GM03348 (cell line): ENCODE data around the gene NR5A1.

Experiments
- DNase-seq: peaks from one replicate; pipeline ENCODE4 v3.0.0; 2012; ENCODE audit warnings: low spot score

Gene NR5A1

GRCh38 chr9:124498499-124499146, 8.6 kb downstream of the NR5A1 start:
- no peak for DNase-seq

- no peak for DNase-seq
These were observed 9.2 kb downstream of the NR5A1 start for GRCh38 chr9:124498040-124498439.

- no peak for DNase-seq
These were observed 9.8 kb downstream of the NR5A1 start for GRCh38 chr9:124497441-124497840.

- DNase-seq, result no peak
These were observed 10.7 kb downstream of the NR5A1 start for GRCh38 chr9:124496463-124496862.

GRCh38 chr9:124496075-124496449, 11.1 kb downstream of the NR5A1 start:
- no peak for DNase-seq

GRCh38 chr9:124495126-124496074, 11.8 kb downstream of the NR5A1 start:
- no peak for DNase-seq

- no peak for DNase-seq
These were observed 13.3 kb downstream of the NR5A1 start for GRCh38 chr9:124493794-124494479.

- no peak for DNase-seq
These were observed 14.0 kb downstream of the NR5A1 start for GRCh38 chr9:124493218-124493617.

- DNase-seq, result no peak
These were observed 14.4 kb downstream of the NR5A1 start for GRCh38 chr9:124492818-124493217.

GRCh38 chr9:124491049-124491975, 15.9 kb downstream of the NR5A1 start:
- DNase-seq, result no peak

GRCh38 chr9:124490004-124490403, 17.2 kb downstream of the NR5A1 start:
- DNase-seq, result no peak

GRCh38 chr9:124489222-124489621, 18.0 kb downstream of the NR5A1 start:
- DNase-seq, result peak; percentile 48

- no peak for DNase-seq
These were observed 18.5 kb downstream of the NR5A1 start for GRCh38 chr9:124488641-124489210.

- no peak for DNase-seq
These were observed 19.7 kb downstream of the NR5A1 start for GRCh38 chr9:124487260-124488182.

GRCh38 chr9:124486778-124487259, 20.4 kb downstream of the NR5A1 start:
- no peak for DNase-seq

GRCh38 chr9:124485936-124486335, 21.3 kb downstream of the NR5A1 start:
- no peak for DNase-seq

- DNase-seq, result no peak
These were observed 22.0 kb downstream of the NR5A1 start for GRCh38 chr9:124485201-124485600.

GRCh38 chr9:124483481-124483880, 23.7 kb downstream of the NR5A1 start:
- no peak for DNase-seq

- DNase-seq, result no peak
These were observed 24.7 kb downstream of the NR5A1 start for GRCh38 chr9:124482431-124483031.

- DNase-seq, result no peak
These were observed 26.1 kb downstream of the NR5A1 start for GRCh38 chr9:124481115-124481514.
